Measurements from ENCODE around the gene EHMT1.

The EHMT1 gene

GRCh38 chr9:137781906-137782585 is 163.2 kb downstream of the EHMT1 start:
- DNase-seq (ENCODE audit: low read depth in 3 of 3, low spot score in 1 of 3): no peak

GRCh38 chr9:137783521-137783920 is 164.7 kb downstream of the EHMT1 start:
- DNase-seq (ENCODE audit: low read depth in 3 of 3, low spot score in 1 of 3): no peak

- DNase-seq (ENCODE audit: low read depth in 3 of 3, low spot score in 1 of 3): no peak
Observed at GRCh38 chr9:137784046-137784445, 165.2 kb downstream of the EHMT1 start.

GRCh38 chr9:137784641-137785513 is 166.1 kb downstream of the EHMT1 start:
- DNase-seq (ENCODE audit: low read depth in 3 of 3, low spot score in 1 of 3): no peak

- no peak for DNase-seq (ENCODE audit: low read depth in 3 of 3, low spot score in 1 of 3)
Observed at GRCh38 chr9:137785704-137786161, 166.9 kb downstream of the EHMT1 start.

- DNase-seq (ENCODE audit: low read depth in 3 of 3, low spot score in 1 of 3): no peak
Observed at GRCh38 chr9:137786511-137786920, 167.7 kb downstream of the EHMT1 start.

GRCh38 chr9:137787381-137787780 is 168.6 kb downstream of the EHMT1 start:
- no peak for DNase-seq (ENCODE audit: low read depth in 3 of 3, low spot score in 1 of 3)

GRCh38 chr9:137787786-137788505 is 169.1 kb downstream of the EHMT1 start:
- no peak for DNase-seq (ENCODE audit: low read depth in 3 of 3, low spot score in 1 of 3)

GRCh38 chr9:137788561-137789294 is 169.9 kb downstream of the EHMT1 start:
- DNase-seq (ENCODE audit: low read depth in 3 of 3, low spot score in 1 of 3): no peak

- DNase-seq (ENCODE audit: low read depth in 3 of 3, low spot score in 1 of 3): no peak
Observed at GRCh38 chr9:137789295-137789895, 170.6 kb downstream of the EHMT1 start.

- no peak for DNase-seq (ENCODE audit: low read depth in 3 of 3, low spot score in 1 of 3)
Observed at GRCh38 chr9:137791947-137792346, 173.1 kb downstream of the EHMT1 start.

- DNase-seq (ENCODE audit: low read depth in 3 of 3, low spot score in 1 of 3): no peak
Observed at GRCh38 chr9:137793196-137793841, 174.5 kb downstream of the EHMT1 start.

GRCh38 chr9:137795156-137795666 is 176.4 kb downstream of the EHMT1 start:
- no peak for DNase-seq (ENCODE audit: low read depth in 3 of 3, low spot score in 1 of 3)

GRCh38 chr9:137797206-137798120 is 178.7 kb downstream of the EHMT1 start:
- no peak for DNase-seq (ENCODE audit: low read depth in 3 of 3, low spot score in 1 of 3)

- no peak for DNase-seq (ENCODE audit: low read depth in 3 of 3, low spot score in 1 of 3)
Observed at GRCh38 chr9:137798142-137798541, 179.3 kb downstream of the EHMT1 start.

- DNase-seq (ENCODE audit: low read depth in 3 of 3, low spot score in 1 of 3): no peak
Observed at GRCh38 chr9:137798901-137799629, 180.3 kb downstream of the EHMT1 start.

- no peak for DNase-seq (ENCODE audit: low read depth in 3 of 3, low spot score in 1 of 3)
Observed at GRCh38 chr9:137799630-137799983, 180.8 kb downstream of the EHMT1 start.
